ENCODE results near the gene SEPTIN1. TPM values are rescaled to one million over a fixed set of nuclear protein-coding genes. Genes with fewer than 3 reads are reported as not detected.
A peak's percentile ranks its signal among the peaks of the same experiment; 100 is the strongest.

SEPTIN1 gene
- total and polyA plus RNA-seq, 2 of the 13 experiments (the other 11 are each of a cell fraction or from before 2014, with no cell fraction given): 0.18 to 0.67 TPM

GRCh38 chr16:30407102-30407803 is 24.9 kb upstream of the SEPTIN1 start, which contains the start of gene ZNF771 (continued):
- TF ChIP-seq FOXP4 (CRISPR knock-in tag; IDR thresholded peaks at IDR 0.05) (peak; percentile 40; the same call in 1 of the 2 replicates), NR1H2 (CRISPR knock-in tag; IDR thresholded peaks at IDR 0.05; ENCODE audit: borderline replicate concordance, low read depth) (no peak; the same call in 1 of the 2 replicates), YY1 (IDR thresholded peaks at IDR 0.05; ENCODE audit: insufficient read depth, insufficient replicate concordance, low read depth, low read length) (no peak), ZNF224 (CRISPR knock-in tag; IDR thresholded peaks at IDR 0.05) (peak; percentile 92; the same call in 1 of the 2 replicates), IKZF4 (CRISPR knock-in tag; IDR thresholded peaks at IDR 0.05; ENCODE audit: borderline replicate concordance, low read depth, not compliant biosample characterization) (no peak), ZNF510 (CRISPR knock-in tag; IDR thresholded peaks at IDR 0.05; ENCODE audit: low read depth) (peak; percentile 97; the same call in 1 of the 2 replicates), TP53 (CRISPR knock-in tag; conservative IDR thresholded peaks at IDR 0.05) (no peak), MXD4 (CRISPR knock-in tag; IDR thresholded peaks at IDR 0.05) (peak; percentile 98), ZNF7 (CRISPR knock-in tag; IDR thresholded peaks at IDR 0.05) (no peak), ZNF569 (CRISPR knock-in tag; IDR thresholded peaks at IDR 0.05; ENCODE audit: borderline replicate concordance) (no peak), TOE1 (CRISPR knock-in tag; IDR thresholded peaks at IDR 0.05) (0 out of 2 replicates have a peak, but pooled peaks have one; percentile 58), SMARCC2 (IDR thresholded peaks at IDR 0.05) (no peak), SRSF4 (IDR thresholded peaks at IDR 0.05; ENCODE audit: low read depth, low read length, poor library complexity, severe bottlenecking) (no peak), ZNF432 (CRISPR knock-in tag; IDR thresholded peaks at IDR 0.05; ENCODE audit: borderline replicate concordance) (no peak), ERF (CRISPR knock-in tag; IDR thresholded peaks at IDR 0.05) (peak; percentile 92), ZNF547 (CRISPR knock-in tag; IDR thresholded peaks at IDR 0.05) (peak; percentile 98), TOPORS (CRISPR knock-in tag; IDR thresholded peaks at IDR 0.05) (no peak), ZNF10 (CRISPR knock-in tag; IDR thresholded peaks at IDR 0.05; ENCODE audit: borderline replicate concordance, low read depth) (no peak), ZNF230 (CRISPR knock-in tag; IDR thresholded peaks at IDR 0.05) (peak; percentile 93; the same call in 1 of the 2 replicates), ATF7-NPFF (CRISPR knock-in tag; IDR thresholded peaks at IDR 0.05; ENCODE audit: low read depth) (peak; percentile 84), LRRFIP1 (CRISPR knock-in tag; conservative IDR thresholded peaks at IDR 0.05) (0 out of 2 replicates have a peak, but pooled peaks have one; percentile 51), ZEB1 (IDR thresholded peaks at IDR 0.05; ENCODE audit: insufficient replicate concordance, low read depth) (no peak), DNMT3B (CRISPR knock-in tag; conservative IDR thresholded peaks at IDR 0.05) (no peak), KLF16 (CRISPR knock-in tag; IDR thresholded peaks at IDR 0.05) (peak in 1 of 2 experiments; percentile 95; a peak in 2 of 4 replicates), SCMH1 (CRISPR knock-in tag; IDR thresholded peaks at IDR 0.05; ENCODE audit: borderline replicate concordance) (no peak), BORCS8-MEF2B (CRISPR knock-in tag; IDR thresholded peaks at IDR 0.05) (peak; percentile 74; the same call in 1 of the 2 replicates)
